H1 (cell line): ENCODE data around the gene NPTN. TPM values are rescaled to one million over a fixed set of nuclear protein-coding genes. Genes with fewer than 3 reads are reported as not detected.

Experiments used
- CTCF ChIA-PET: fragments of 300-600 bp; sonication (Branson Sonifier 250); formaldehyde crosslinking; loops from one replicate; lab custom pipeline; 2021; ENCODE audit not compliant: partially characterized antibody; lab: Charles Lee
- POLR2A ChIA-PET: fragments of 300-600 bp; sonication (Branson Sonifier 250); formaldehyde crosslinking; loops from one replicate; lab custom pipeline; 2021; ENCODE audit warnings: inconsistent platforms; ENCODE audit not compliant: partially characterized antibody; lab: Charles Lee
- DNase-seq, 2 experiments: peaks; one replicate each; pipeline versions ENCODE4 v3.0.0 to v3.0.0-alpha.2; 2010 to 2022; ENCODE audit warnings: low spot score in 2 of 2, low read depth in 1 of 2, mixed read lengths in 1 of 2
- FAIRE-seq: peaks from 2 replicates; lab custom pipeline; 2011; peaks lifted over from hg19 to GRCh38; lab: Jason Lieb, UNC
- H2AFZ ChIP-seq: 2 replicates; pipeline ENCODE4 v1.8.1; 2012; ENCODE audit warnings: low read length, inconsistent platforms
- H2AK5ac ChIP-seq: 2 replicates; pipeline ENCODE4 v1.6.1; 2013; ENCODE audit warnings: low read depth, low read length
- H2BK120ac ChIP-seq: replicated peaks from 2 replicates; pipeline ENCODE3; 2013; ENCODE audit warnings: low read depth, low read length, inconsistent platforms
- H2BK12ac ChIP-seq: 2 replicates; pipeline ENCODE4 v1.6.1; 2013; ENCODE audit warnings: low read depth, low read length
- H2BK15ac ChIP-seq: 2 replicates; pipeline ENCODE4 v1.6.1; 2013; ENCODE audit warnings: low read length
- H2BK20ac ChIP-seq: 2 replicates; pipeline ENCODE4 v1.6.1; 2013; ENCODE audit warnings: low read length
- H2BK5ac ChIP-seq: 2 replicates; pipeline ENCODE4 v1.6.1; 2013; ENCODE audit warnings: low read depth, low read length
- H3K14ac ChIP-seq: 2 replicates; pipeline ENCODE4 v1.6.1; 2013; ENCODE audit warnings: inconsistent platforms; ENCODE audit not compliant: insufficient read length
- H3K18ac ChIP-seq: 2 replicates; pipeline ENCODE4 v1.6.1; 2013; ENCODE audit warnings: low read length; ENCODE audit errors: extremely low read depth
- H3K23ac ChIP-seq: 2 replicates; pipeline ENCODE4 v1.6.1; 2013; ENCODE audit warnings: inconsistent platforms; ENCODE audit not compliant: insufficient read length
- H3K23me2 ChIP-seq: 2 replicates; pipeline ENCODE4 v1.6.1; 2013; ENCODE audit warnings: low read depth, low read length
- H3K27ac ChIP-seq: 2 replicates; pipeline ENCODE4 v1.6.1; 2011; ENCODE audit warnings: low read depth, low read length, inconsistent platforms
- H3K27me3 ChIP-seq, 4 experiments: replicated peaks in 1 of 4; 1 replicate in 1 of 4; 2 replicates in 3 of 4; pipeline versions ENCODE4 v1.6.1 to v1.8.1; 2011 to 2013; ENCODE audit warnings: low read length in 3 of 4, mild to moderate bottlenecking in 3 of 4, inconsistent platforms in 2 of 4, mixed read lengths in 2 of 4, moderate library complexity in 1 of 4; ENCODE audit not compliant: control insufficient read depth in 3 of 4, insufficient read depth in 3 of 4; ENCODE audit errors: extremely low read depth in 1 of 4
- H3K36me3 ChIP-seq, 4 experiments: 2 replicates each; pipeline versions ENCODE4 v1.6.1 to v1.8.1; 2011 to 2013; ENCODE audit warnings: mild to moderate bottlenecking in 4 of 4, low read length in 3 of 4, moderate library complexity in 2 of 4, control low read depth in 1 of 4, inconsistent platforms in 1 of 4; ENCODE audit not compliant: insufficient read depth in 4 of 4, control insufficient read depth in 2 of 4
- H3K4ac ChIP-seq: replicated peaks from 2 replicates; pipeline ENCODE3; 2013; ENCODE audit warnings: low read length, low read depth, mixed read lengths, inconsistent platforms; ENCODE audit not compliant: insufficient read length
- H3K4me1 ChIP-seq, 4 experiments: replicated peaks in 1 of 4; 1 replicate in 1 of 4; 2 replicates in 3 of 4; pipeline versions ENCODE4 v1.6.1 to v1.8.1; 2011 to 2013; ENCODE audit warnings: low read length in 3 of 4, inconsistent platforms in 2 of 4, mixed read lengths in 1 of 4; ENCODE audit not compliant: insufficient read depth in 4 of 4, control insufficient read depth in 3 of 4
- H3K4me2 ChIP-seq, 2 experiments: 2 replicates each; pipeline versions ENCODE4 v1.6.1 to v1.8.1; 2011 to 2013; ENCODE audit warnings: low read depth in 2 of 2, low read length in 2 of 2, control low read depth in 1 of 2, inconsistent platforms in 1 of 2, mild to moderate bottlenecking in 1 of 2; ENCODE audit not compliant: insufficient read depth in 1 of 2
- H3K4me3 ChIP-seq, 4 experiments: fragments of 200-600, 300-600 bp in 1 of 4; sonication (generic), shearing (Covaris generic), sonication (Bioruptor Twin) in 1 of 4; 2 replicates each; pipeline versions ENCODE4 v1.5.1 to v1.8.1; 2011 to 2016; ENCODE audit warnings: low read length in 4 of 4, low read depth in 3 of 4, control low read depth in 2 of 4, inconsistent platforms in 2 of 4, mild to moderate bottlenecking in 2 of 4, mixed read lengths in 1 of 4, moderate library complexity in 1 of 4; ENCODE audit not compliant: insufficient read depth in 2 of 4; ENCODE audit errors: extremely low read depth in 1 of 4
- H3K56ac ChIP-seq: replicated peaks from 2 replicates; pipeline ENCODE3; 2013; ENCODE audit warnings: low read depth, mild to moderate bottlenecking, mixed read lengths, low read length, inconsistent platforms; ENCODE audit not compliant: insufficient read length
- H3K79me1 ChIP-seq: 2 replicates; pipeline ENCODE4 v1.6.1; 2013; ENCODE audit warnings: low read depth, low read length, control low read depth
- H3K79me2 ChIP-seq, 2 experiments: 2 replicates each; pipeline versions ENCODE4 v1.6.1 to v1.8.1; 2012 to 2013; ENCODE audit warnings: low read length in 2 of 2, mild to moderate bottlenecking in 2 of 2, inconsistent platforms in 1 of 2; ENCODE audit not compliant: insufficient read depth in 2 of 2, control insufficient read depth in 1 of 2
- H3K9ac ChIP-seq, 4 experiments: replicated peaks in 1 of 4; 1 replicate in 1 of 4; 2 replicates in 3 of 4; pipeline versions ENCODE4 v1.6.1 to v1.8.1; 2011 to 2013; ENCODE audit warnings: low read depth in 3 of 4, low read length in 3 of 4, control low read depth in 2 of 4, mild to moderate bottlenecking in 2 of 4, moderate library complexity in 2 of 4, inconsistent platforms in 1 of 4; ENCODE audit errors: extremely low read depth in 1 of 4
- H3K9me3 ChIP-seq, 2 experiments: 2 replicates each; pipeline versions ENCODE4 v1.6.1 to v1.8.1; 2012 to 2013; ENCODE audit warnings: mild to moderate bottlenecking in 2 of 2, moderate library complexity in 2 of 2, control low read depth in 1 of 2, inconsistent platforms in 1 of 2, low read depth in 1 of 2, low read length in 1 of 2, mixed read lengths in 1 of 2; ENCODE audit not compliant: insufficient read depth in 2 of 2
- H4K20me1 ChIP-seq, 2 experiments: replicated peaks in 1 of 2; 2 replicates each; pipeline versions ENCODE3 to v1.8.1; 2011 to 2013; ENCODE audit warnings: inconsistent platforms in 2 of 2, low read length in 2 of 2, mild to moderate bottlenecking in 1 of 2; ENCODE audit not compliant: insufficient read depth in 2 of 2, control insufficient read depth in 1 of 2
- H4K5ac ChIP-seq: 2 replicates; pipeline ENCODE4 v1.6.1; 2013; ENCODE audit warnings: low read length, low read depth, mixed read lengths, inconsistent platforms; ENCODE audit not compliant: insufficient read length
- H4K8ac ChIP-seq: 2 replicates; pipeline ENCODE4 v1.8.0; 2013; ENCODE audit warnings: mild to moderate bottlenecking, moderate library complexity, low read length, inconsistent platforms; ENCODE audit not compliant: insufficient read depth; ENCODE audit errors: extremely low read depth
- H4K91ac ChIP-seq: replicated peaks from 2 replicates; pipeline ENCODE3; 2013; ENCODE audit warnings: low read length, mixed read lengths, inconsistent platforms; ENCODE audit not compliant: insufficient read length
- ATF3 ChIP-seq: IDR thresholded peaks from 2 replicates; pipeline ENCODE4 v1.6.1; 2011; ENCODE audit warnings: low read depth, mild to moderate bottlenecking, low read length; ENCODE audit not compliant: insufficient read depth
- CTBP2 ChIP-seq: IDR thresholded peaks from 2 replicates; pipeline ENCODE4 v1.7.0; 2011; ENCODE audit warnings: borderline replicate concordance, mild to moderate bottlenecking, moderate library complexity, mixed read lengths, low read length; ENCODE audit not compliant: insufficient read depth, insufficient read length
- NRF1 ChIP-seq: IDR thresholded peaks from 2 replicates; pipeline ENCODE4 v1.6.1; 2011; ENCODE audit warnings: mild to moderate bottlenecking, low read depth, low read length, improper control_type of control experiment
- PHF8 ChIP-seq: fragments of 200-600 bp; sonication (generic); conservative IDR thresholded peaks from 2 replicates; pipeline ENCODE4 v1.7.1; 2012; ENCODE audit warnings: low read depth, mild to moderate bottlenecking, inconsistent platforms, low read length, moderate library complexity
- RFX5 ChIP-seq: IDR thresholded peaks from 2 replicates; pipeline ENCODE4 v1.6.1; 2011; ENCODE audit warnings: low read depth, low read length, improper control_type of control experiment, borderline replicate concordance
- TAF7 ChIP-seq: optimal IDR thresholded peaks from 2 replicates; pipeline ENCODE3; 2011; ENCODE audit warnings: low read depth, mild to moderate bottlenecking, inconsistent platforms, low read length, moderate library complexity, borderline replicate concordance
- TBP ChIP-seq: IDR thresholded peaks from 2 replicates; pipeline ENCODE4 v1.6.1; 2011; ENCODE audit warnings: low read depth, low read length, improper control_type of control experiment
- WGBS, 2 experiments: shearing (Covaris generic) in 1 of 2; methylation state at CpG; one replicate each; pipeline versions ENCODE4 v1.1.6 to v1.1.7; 2013 to 2015; ENCODE audit warnings: low lambda C conversion rate in 2 of 2, mixed read lengths in 2 of 2, inconsistent platforms in 1 of 2, low coverage in 1 of 2, missing lambda C conversion rate in 1 of 2; ENCODE audit not compliant: insufficient replicate concordance in 2 of 2, insufficient coverage in 1 of 2, insufficient read length in 1 of 2; ENCODE audit errors: extremely low coverage in 1 of 2, missing lambda C conversion rate in 1 of 2; 5-methylcytosine and 5-hydroxymethylcytosine counted together
- polyA plus RNA-seq, 7 experiments: library from polyadenylated mRNA; depleted of rRNA in 3 of 7; stranded (reverse) in 5 of 7; unstranded in 2 of 7; fragments of >200 nt in 5 of 7; fragments of 200-250 nt in 2 of 7; gene quantifications; 1 replicate in 5 of 7; 2 replicates in 1 of 7; 4 replicates in 1 of 7; pipeline versions ENCODE4 v1.2.1 to v1.2.3, GENCODE V29; 2011 to 2013; ENCODE audit warnings: missing spikeins in 2 of 7, mixed read lengths in 2 of 7
- total RNA-seq: library from RNA; stranded (reverse); fragmentation: NEBNext Ultra II Directional; extraction: Animal tissue kit (Norgen Biotek cat#: 25700); gene quantifications from 2 replicates; pipeline ENCODE4 v1.2.1, GENCODE V29; 2021

NPTN gene
- total and polyA plus RNA-seq, 2 of the 8 experiments (the other 6 are each of a cell fraction or from before 2014, with no cell fraction given): 67.0 to 113 TPM

DNA sequence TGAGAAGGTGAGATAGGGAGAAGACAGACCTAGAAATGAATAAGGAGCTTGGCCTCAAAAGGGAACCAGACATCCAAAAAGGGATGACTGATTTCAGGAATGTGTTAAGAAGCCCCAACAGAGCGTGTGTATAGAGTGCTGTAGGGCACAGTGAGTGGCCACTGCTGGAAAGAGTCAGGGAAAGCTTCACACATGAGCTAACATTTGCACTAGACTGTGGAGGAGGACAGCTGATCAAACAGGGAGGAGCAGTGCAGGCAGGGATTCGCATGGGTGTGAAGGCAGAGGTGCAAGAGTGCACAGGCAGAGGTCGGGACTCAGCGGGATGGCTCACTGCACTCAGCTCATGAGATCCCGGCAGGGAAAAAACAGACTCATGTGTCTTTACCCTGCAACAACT is 61.8 kb downstream of the NPTN start:
- Histone ChIP-seq H2AFZ (no peak overlapping the region), H2BK20ac (no peak overlapping the region), H3K4me1 (no peaks in the 10 kb centered on the region), H4K20me1 (no peaks in the 10 kb centered on the region), H2BK15ac (no peak overlapping the region), H3K23me2 (no peaks in the 10 kb centered on the region), H3K56ac (no peak overlapping the region), H3K4me3 (no peak overlapping the region), H2BK5ac (no peak overlapping the region), H3K36me3 (peaks cover 23 to 62% (median 47%) of the 10 kb centered on the region in 4 experiments), H3K27me3 (no peaks in the 10 kb centered on the region), H3K4ac (no peak overlapping the region), H3K4me2 (no peak overlapping the region), H3K23ac (no peak overlapping the region), H2BK120ac (no peak overlapping the region), H3K18ac (no peak overlapping the region), H3K27ac (no peak overlapping the region), H3K9ac (no peak overlapping the region), H2AK5ac (no peak overlapping the region), H3K14ac (no peak overlapping the region), H4K8ac (no peak overlapping the region), H4K5ac (no peak overlapping the region), H2BK12ac (no peak overlapping the region), H3K79me2 (no peaks in the 10 kb centered on the region), H4K91ac (no peak overlapping the region), H3K79me1 (no peaks in the 10 kb centered on the region; the same call in 1 of the 2 replicates), H3K9me3 (no peaks in the 10 kb centered on the region)
- DNase-seq (no peak), FAIRE-seq (no peak)
- CTCF ChIA-PET: interaction anchor here (0.7 to 2.4 kb wide), 8 partner anchors 11 to 445 kb away, joined by 3 to 6 read pairs (median 4); no protein-coding TSS in a partner anchor
- 83% methylated on average over 5 of the region's 5 CpGs; no CpG with 5 or more reads in 1 of the 2 experiments for WGBS, 2 experiments
- POLR2A ChIA-PET: no interaction called here
- no peak for TF ChIP-seq TBP
- TF ChIP-seq TAF7: no peak
- TF ChIP-seq NRF1: no peak
- no peak for TF ChIP-seq ATF3
- no peak for TF ChIP-seq CTBP2
- TF ChIP-seq RFX5: no peak
- no peak for TF ChIP-seq PHF8
